NCI-H526 treated with DMSO at 0.1 percent for 48 hours (cell line): ENCODE measurements around the gene RHBDD3.

ENCODE experiments used
- DNase-seq: peaks from one replicate; lab custom pipeline; 2025; lab: John Stamatoyannopoulos, UW

The RHBDD3 gene

GRCh38 chr22:29306175-29306834 lies 38.5 kb upstream of the RHBDD3 start, which contains the start of gene GAS2L1:
GAS2L1 (plus strand) TSS chr22:29306650; CDS start chr22:29308106, 1,456 bp downstream.
- peak; percentile 56 for DNase-seq

- no peak for DNase-seq
Measured at GRCh38 chr22:29305836-29306174, 38.0 kb upstream of the RHBDD3 start.

DNA sequence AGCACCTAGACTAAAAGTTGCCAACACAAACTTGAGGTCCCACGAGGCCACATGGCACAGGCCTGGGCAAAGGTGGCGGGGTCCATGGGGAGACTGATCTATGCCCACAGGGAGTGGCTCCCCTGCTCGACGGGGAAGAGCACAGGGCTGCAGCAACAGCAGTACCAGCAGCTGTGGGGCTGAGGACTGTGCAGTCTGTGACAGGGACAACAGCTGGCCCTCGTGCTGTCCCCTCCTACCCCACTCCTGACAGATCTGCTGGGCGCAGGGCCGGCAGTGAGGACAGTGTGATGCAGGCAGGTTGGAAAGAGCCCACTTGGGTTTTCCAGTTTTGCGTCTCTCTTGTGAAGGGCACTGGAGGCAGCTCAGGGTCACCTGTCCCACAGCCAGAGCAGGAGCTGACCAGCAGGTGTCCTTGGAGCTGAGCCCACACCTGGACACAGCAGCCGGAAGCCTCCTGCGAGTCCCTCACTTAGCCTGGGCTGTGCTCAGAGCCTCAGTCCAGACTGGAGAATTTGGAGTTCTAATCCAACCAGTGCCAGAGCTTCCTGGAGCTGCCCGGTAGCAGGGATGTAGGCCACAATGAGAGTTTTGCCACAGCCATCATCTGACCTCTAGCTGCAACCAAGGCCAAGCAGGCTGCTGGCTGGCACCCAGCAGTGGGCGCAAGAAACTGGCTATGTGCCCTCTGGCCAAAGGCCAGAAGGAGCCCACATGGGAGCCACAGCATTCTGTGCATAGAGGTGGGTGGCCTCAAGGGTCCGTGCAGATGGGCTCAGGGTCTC lies 35.1 kb upstream of the RHBDD3 start:
- no peak for DNase-seq

DNA sequence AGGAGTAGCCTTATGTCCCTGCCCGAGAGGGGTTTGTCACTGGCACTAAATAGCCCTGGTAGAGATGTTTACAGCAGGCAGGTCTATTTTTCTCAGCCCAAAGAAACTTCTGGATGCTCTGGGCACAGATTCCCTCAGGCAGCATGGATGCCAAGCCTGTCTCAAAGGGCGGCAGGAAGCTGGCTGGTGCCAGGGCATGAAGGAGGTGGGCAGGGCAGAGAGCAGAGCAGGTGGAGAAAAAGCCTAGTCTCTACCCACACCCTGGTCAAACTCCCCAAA lies 34.6 kb upstream of the RHBDD3 start:
- no peak for DNase-seq

DNA sequence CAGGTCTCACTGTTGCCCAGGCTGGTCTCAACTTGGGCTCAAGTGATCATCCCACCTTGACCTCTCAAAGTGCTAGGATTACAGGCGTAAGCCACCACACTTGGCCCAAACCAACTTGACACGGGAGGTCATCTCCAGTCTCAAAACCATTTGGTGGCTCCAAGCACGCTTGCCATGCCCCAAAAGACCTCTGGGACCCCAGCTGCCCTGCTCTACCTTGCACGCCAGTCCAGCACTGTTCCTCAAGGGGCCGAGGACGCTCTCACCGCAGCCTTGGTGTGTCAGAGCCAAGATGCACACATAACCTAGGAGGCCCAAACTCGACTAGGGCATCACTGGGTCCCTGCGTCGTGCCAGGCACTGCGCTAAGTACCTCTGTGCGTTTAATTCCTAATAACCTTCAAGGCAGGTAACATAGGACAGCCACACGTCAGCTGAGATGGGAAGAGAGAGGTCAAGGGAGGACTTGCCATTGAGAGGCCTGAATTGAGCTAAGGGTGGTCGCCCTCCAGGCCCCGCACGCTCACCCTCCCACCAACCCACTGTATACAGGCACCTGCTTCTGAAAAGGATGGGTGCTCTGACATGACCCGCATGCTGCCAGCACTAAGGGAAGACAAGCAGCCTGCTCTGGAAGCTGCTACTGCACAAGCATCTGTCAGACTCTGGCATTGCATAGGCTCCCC lies 34.1 kb upstream of the RHBDD3 start:
- DNase-seq, result no peak

- no peak for DNase-seq
Measured at GRCh38 chr22:29300807-29301601, 33.2 kb upstream of the RHBDD3 start.

DNA sequence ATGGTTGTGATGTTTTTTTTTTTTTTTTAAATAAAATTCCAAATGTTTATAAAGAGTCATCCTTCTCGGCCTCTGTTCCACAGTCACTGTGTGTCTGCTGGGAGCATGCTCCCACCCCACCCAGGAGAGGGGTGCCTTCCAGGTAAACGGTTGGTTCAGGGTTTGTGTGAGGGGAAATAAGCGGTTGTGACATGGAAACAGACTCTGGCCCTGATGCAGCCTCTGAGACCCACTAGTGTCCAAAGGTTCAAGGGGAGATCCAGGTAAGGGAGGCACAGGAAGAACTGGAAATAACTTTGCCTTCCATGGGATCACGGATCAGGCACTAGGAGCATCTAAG lies 32.7 kb upstream of the RHBDD3 start:
- DNase-seq, result no peak

GRCh38 chr22:29299136-29299900 lies 31.5 kb upstream of the RHBDD3 start:
- no peak for DNase-seq

GRCh38 chr22:29298641-29299040 lies 30.9 kb upstream of the RHBDD3 start:
- no peak for DNase-seq

DNA sequence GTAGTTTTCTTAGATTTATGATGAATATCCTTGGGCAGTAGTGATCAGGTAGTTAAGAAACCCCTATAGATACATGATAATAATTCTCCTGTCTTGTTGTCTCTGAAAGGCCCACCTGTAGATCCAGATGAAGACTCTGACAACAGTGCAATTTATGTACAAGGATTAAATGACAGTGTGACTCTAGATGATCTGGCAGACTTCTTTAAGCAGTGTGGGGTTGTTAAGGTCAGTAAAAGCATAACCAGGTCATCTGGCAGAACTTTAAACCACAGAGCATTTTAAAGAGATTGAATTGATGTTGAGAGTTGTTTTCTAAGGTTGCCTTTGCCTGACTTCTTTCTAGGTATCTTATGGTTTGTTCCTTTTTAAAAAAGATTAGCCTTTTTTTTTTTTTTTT lies 24.6 kb upstream of the RHBDD3 start:
- DNase-seq, result no peak

- DNase-seq, result no peak
Measured at GRCh38 chr22:29291215-29291614, 23.4 kb upstream of the RHBDD3 start.

GRCh38 chr22:29290061-29290460 lies 22.3 kb upstream of the RHBDD3 start:
- DNase-seq, result no peak

- no peak for DNase-seq
Measured at GRCh38 chr22:29288837-29289236, 21.1 kb upstream of the RHBDD3 start.

DNA sequence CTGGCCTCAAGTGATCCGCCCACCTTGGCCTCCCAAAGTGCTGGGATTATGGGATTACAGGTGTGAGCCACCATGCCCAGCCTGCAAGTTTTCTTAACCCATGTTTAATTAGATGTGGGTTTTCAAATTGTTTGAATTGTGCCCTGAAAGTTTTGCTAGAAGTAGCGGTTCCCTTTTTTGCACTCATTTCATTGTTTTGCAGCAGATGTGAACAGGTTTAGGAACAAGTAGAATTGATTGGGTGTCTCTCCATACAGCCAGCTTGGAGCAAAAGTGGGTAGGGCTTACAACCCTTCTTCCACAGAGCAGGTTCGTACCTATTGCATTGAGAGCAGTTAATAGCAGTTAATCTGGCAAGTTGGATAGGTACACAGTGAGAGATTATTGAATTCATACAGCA lies 16.4 kb upstream of the RHBDD3 start:
- DNase-seq, result no peak

- DNase-seq, result no peak
Measured at GRCh38 chr22:29277927-29278326, 10.1 kb upstream of the RHBDD3 start.

- no peak for DNase-seq
Measured at GRCh38 chr22:29275819-29276565, 8.2 kb upstream of the RHBDD3 start.

GRCh38 chr22:29275167-29275566 lies 7.4 kb upstream of the RHBDD3 start:
- no peak for DNase-seq

- DNase-seq, result no peak
Measured at GRCh38 chr22:29272624-29273023, 4.8 kb upstream of the RHBDD3 start.

- no peak for DNase-seq
Measured at GRCh38 chr22:29270475-29271271, 2.9 kb upstream of the RHBDD3 start.

- DNase-seq, result no peak
Measured at GRCh38 chr22:29269731-29270474, 2.1 kb upstream of the RHBDD3 start.
